IMR-90 (cell line): ENCODE measurements around the gene KCNN4. TPM values are rescaled to one million over a fixed set of nuclear protein-coding genes. Genes with fewer than 3 reads are reported as not detected.

Experiments
- ATAC-seq: fragments of 200-7000 bp; cut with Tn5 transposase; 2 replicates; pipeline ENCODE4 v1.9.1; 2020; ENCODE audit warnings: low read depth, mild to moderate bottlenecking, moderate library complexity
- BruUV-seq: library from RNA; stranded (reverse); fragments of 400-500 nt; replicated peaks from 2 replicates; lab custom pipeline; 2021; lab: Mats Ljungman, UMichigan
- CTCF ChIA-PET: fragments of 300-600 bp; formaldehyde crosslinking; extraction: SDS; loops from one replicate; lab custom pipeline; 2021; ENCODE audit warnings: antibody characterized with exemption; lab: Yijun Ruan, JAX
- POLR2A ChIA-PET: fragments of 300-600 bp; sonication (Branson Sonifier 250); formaldehyde crosslinking; loops from one replicate; lab custom pipeline; 2022; ENCODE audit warnings: antibody characterized with exemption; ENCODE audit not compliant: unreplicated experiment; lab: Charles Lee
- DNase-seq: peaks from one replicate; pipeline ENCODE4 v3.0.0; 2013
- H2AFZ ChIP-seq: replicated peaks from 2 replicates; pipeline ENCODE3; 2013; ENCODE audit warnings: low read length, mild to moderate bottlenecking; ENCODE audit not compliant: poor library complexity
- H2AK5ac ChIP-seq: 2 replicates; pipeline ENCODE4 v1.6.1; 2013; ENCODE audit warnings: low read depth, low read length, inconsistent platforms
- H2AK9ac ChIP-seq: replicated peaks from 2 replicates; pipeline ENCODE3; 2013; ENCODE audit warnings: mild to moderate bottlenecking, low read depth, low read length, moderate library complexity; ENCODE audit not compliant: poor library complexity
- H2BK120ac ChIP-seq: 2 replicates; pipeline ENCODE4 v1.6.1; 2013; ENCODE audit warnings: low read depth, low read length, inconsistent platforms
- H2BK15ac ChIP-seq: 3 replicates; pipeline ENCODE4 v1.6.1; 2013; ENCODE audit warnings: low read depth, low read length, inconsistent platforms
- H2BK20ac ChIP-seq: 2 replicates; pipeline ENCODE4 v1.6.1; 2013; ENCODE audit warnings: low read depth, mild to moderate bottlenecking, inconsistent platforms, low read length, moderate library complexity
- H2BK5ac ChIP-seq: 2 replicates; pipeline ENCODE4 v1.6.1; 2013; ENCODE audit warnings: mild to moderate bottlenecking, low read depth, low read length, inconsistent platforms; ENCODE audit not compliant: poor library complexity, severe bottlenecking
- H3K14ac ChIP-seq: replicated peaks from 2 replicates; pipeline ENCODE4 v1.6.1; 2013; ENCODE audit warnings: low read depth, low read length, inconsistent platforms
- H3K18ac ChIP-seq: 2 replicates; pipeline ENCODE4 v1.6.1; 2013; ENCODE audit warnings: low read depth, low read length, control low read depth
- H3K23ac ChIP-seq: 2 replicates; pipeline ENCODE4 v1.6.1; 2013; ENCODE audit warnings: low read depth, low read length, inconsistent platforms
- H3K27ac ChIP-seq: 2 replicates; pipeline ENCODE4 v1.5.1; 2013; ENCODE audit warnings: mild to moderate bottlenecking, control low read depth, low read length; ENCODE audit not compliant: insufficient read depth
- H3K27me3 ChIP-seq: 2 replicates; pipeline ENCODE4 v1.6.1; 2013; ENCODE audit warnings: low read length; ENCODE audit not compliant: control insufficient read depth, insufficient read depth
- H3K36me3 ChIP-seq: 2 replicates; pipeline ENCODE4 v1.6.1; 2013; ENCODE audit warnings: low read length, mixed read lengths; ENCODE audit not compliant: control insufficient read depth, insufficient read depth
- H3K4ac ChIP-seq: 2 replicates; pipeline ENCODE4 v1.6.1; 2013; ENCODE audit warnings: low read depth, low read length, inconsistent platforms
- H3K4me1 ChIP-seq: 2 replicates; pipeline ENCODE4 v1.6.1; 2013; ENCODE audit warnings: low read length, mixed read lengths; ENCODE audit not compliant: control insufficient read depth, insufficient read depth
- H3K4me2 ChIP-seq: 2 replicates; pipeline ENCODE4 v1.6.1; 2013; ENCODE audit warnings: low read depth, mild to moderate bottlenecking, control low read depth, low read length, moderate library complexity
- H3K4me3 ChIP-seq: 2 replicates; pipeline ENCODE4 v1.5.1; 2013; ENCODE audit warnings: low read depth, mild to moderate bottlenecking, control low read depth, low read length, moderate library complexity; ENCODE audit not compliant: insufficient read depth
- H3K56ac ChIP-seq: 2 replicates; pipeline ENCODE4 v1.6.1; 2013; ENCODE audit warnings: low read length, inconsistent platforms; ENCODE audit not compliant: insufficient read depth; ENCODE audit errors: extremely low read depth
- H3K79me1 ChIP-seq, 2 experiments: 2 replicates each; pipeline ENCODE4 v1.6.1; 2013; ENCODE audit warnings: low read length in 2 of 2, inconsistent platforms in 1 of 2, low read depth in 1 of 2
- H3K9ac ChIP-seq: 2 replicates; pipeline ENCODE4 v1.6.1; 2013; ENCODE audit warnings: low read depth, low read length, control low read depth
- H3K9me1 ChIP-seq: 2 replicates; pipeline ENCODE4 v1.6.1; 2013; ENCODE audit warnings: low read length, inconsistent platforms; ENCODE audit not compliant: insufficient read depth
- H3K9me3 ChIP-seq: 2 replicates; pipeline ENCODE4 v1.6.1; 2013; ENCODE audit warnings: low read length; ENCODE audit not compliant: control insufficient read depth, insufficient read depth
- H4K20me1 ChIP-seq: 2 replicates; pipeline ENCODE4 v1.6.1; 2013; ENCODE audit warnings: low read length, inconsistent platforms; ENCODE audit not compliant: insufficient read depth
- H4K5ac ChIP-seq: 2 replicates; pipeline ENCODE4 v1.6.1; 2013; ENCODE audit warnings: mild to moderate bottlenecking, low read depth, low read length, control low read depth
- H4K8ac ChIP-seq, 2 experiments: 2 replicates each; pipeline ENCODE4 v1.6.1; 2013; ENCODE audit warnings: low read depth in 2 of 2, low read length in 2 of 2, control low read depth in 1 of 2, inconsistent platforms in 1 of 2
- H4K91ac ChIP-seq: 2 replicates; pipeline ENCODE4 v1.6.1; 2013; ENCODE audit warnings: low read depth, low read length, inconsistent platforms; ENCODE audit not compliant: insufficient read depth
- CHD1 ChIP-seq: IDR thresholded peaks from 2 replicates; pipeline ENCODE4 v1.6.1; 2012; ENCODE audit warnings: low read depth, low read length, improper control_type of control experiment
- MAZ ChIP-seq: IDR thresholded peaks from 2 replicates; pipeline ENCODE4 v1.6.1; 2012; ENCODE audit warnings: low read depth, mild to moderate bottlenecking, low read length, improper control_type of control experiment, moderate library complexity, borderline replicate concordance
- MXI1 ChIP-seq: IDR thresholded peaks from 2 replicates; pipeline ENCODE4 v1.6.1; 2012; ENCODE audit warnings: low read depth, mild to moderate bottlenecking, low read length, moderate library complexity, borderline replicate concordance
- WGBS, 2 experiments: methylation state at CpG; one replicate each; pipeline versions ENCODE4 v1.1.5 to v1.1.7; 2013; ENCODE audit warnings: missing lambda C conversion rate in 2 of 2; ENCODE audit not compliant: insufficient read length in 1 of 2; ENCODE audit errors: extremely low coverage in 2 of 2; 5-methylcytosine and 5-hydroxymethylcytosine counted together
- dilution Hi-C: fragments of 300-500 bp; cut with HindIII; formaldehyde crosslinking; loops from one replicate; pipeline ENCODE4 v1.14.3; 2018; ENCODE audit warnings: low sequenced_read_pairs; ENCODE audit not compliant: unreplicated experiment
- in situ Hi-C: fragments of 300-500 bp; cut with MboI; formaldehyde crosslinking; loops from 3 replicates; pipeline ENCODE4 v1.14.3; 2019; ENCODE audit warnings: low sequenced_read_pairs, inconsistent platforms, mixed read lengths
- intact Hi-C: fragments of 100-400 bp; cut with micrococcal nuclease; formaldehyde crosslinking; loops from 2 replicates; pipeline ENCODE4 v1.10.0; 2022
- polyA plus RNA-seq, 3 experiments: library from polyadenylated mRNA; depleted of rRNA; stranded (reverse); fragments of >200 nt; gene quantifications; 2 replicates each; pipeline ENCODE4 v1.2.3, GENCODE V29; 2012; ENCODE audit warnings: low replicate concordance in 1 of 3
- total RNA-seq: library from RNA; depleted of rRNA; stranded (reverse); fragments of >200 nt; gene quantifications from 2 replicates; pipeline ENCODE4 v1.2.3, GENCODE V29; 2012

The KCNN4 gene
- total and polyA plus RNA-seq, 2 of the 4 experiments (the other 2 are of a cell fraction): 0.54 to 0.99 TPM

DNA sequence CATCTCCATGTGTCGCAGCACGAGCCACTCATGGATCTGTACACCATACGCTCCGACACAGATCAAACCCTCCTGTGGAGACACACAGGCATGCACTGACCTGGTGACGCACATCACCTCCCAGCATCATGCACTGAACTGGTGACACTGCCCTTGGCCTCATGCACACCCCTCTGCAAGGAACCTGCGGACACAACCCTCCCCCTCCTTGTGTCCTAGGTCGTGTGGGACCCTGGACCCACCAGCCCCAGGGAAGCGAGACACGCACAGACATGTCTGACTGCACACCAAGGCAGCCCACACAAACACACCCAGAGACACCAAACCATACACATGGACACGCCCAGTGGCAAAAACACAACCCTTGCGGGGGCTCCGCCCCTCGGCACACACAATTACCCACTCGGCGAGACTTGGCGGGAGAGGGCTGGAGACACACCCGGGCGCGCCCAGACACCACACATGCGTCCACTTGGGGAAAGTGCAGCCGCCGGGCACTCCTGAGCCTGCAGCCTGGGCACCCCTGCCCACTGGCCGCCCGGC, 2.0 kb upstream of the KCNN4 start:
- Histone ChIP-seq H2BK20ac (peak overlapping the region; percentile 64), H4K8ac (peak overlapping the region in 1 of 2 experiments; percentile 58; a peak in 1 of 4 replicates), H3K18ac (no peak overlapping the region), H3K4me1 (peaks cover 12% of the 10 kb centered on the region), H3K56ac (no peak overlapping the region), H2AK9ac (peak overlapping the region; percentile 88), H2BK15ac (0 out of 3 replicates have a peak overlapping the region, but pooled peaks have one; percentile 3), H3K9me1 (peaks cover 8% of the 10 kb centered on the region), H3K4me2 (no peak overlapping the region), H3K36me3 (no peaks in the 10 kb centered on the region), H3K4ac (peak overlapping the region; percentile 24; the same call in 1 of the 2 replicates), H3K79me1 (no peaks in the 10 kb centered on the region), H3K27me3 (no peaks in the 10 kb centered on the region), H3K23ac (no peak overlapping the region), H4K5ac (no peak overlapping the region), H2BK120ac (peak overlapping the region; percentile 60; the same call in 1 of the 2 replicates), H2AFZ (peak overlapping the region; percentile 69), H3K9me3 (no peaks in the 10 kb centered on the region), H2BK5ac (peak overlapping the region; percentile 44), H3K9ac (no peak overlapping the region), H4K91ac (no peak overlapping the region; the same call in 1 of the 2 replicates), H4K20me1 (no peaks in the 10 kb centered on the region), H3K4me3 (no peak overlapping the region), H2AK5ac (peak overlapping the region; percentile 52; the same call in 1 of the 2 replicates), H3K14ac (0 out of 2 replicates have a peak overlapping the region, but pooled peaks have one; percentile 45), H3K27ac (no peak overlapping the region)
- ChIA-PET CTCF (no interaction called here), POLR2A (no interaction called here)
- ATAC-seq (no peak), DNase-seq (no peak)
- intact Hi-C loops: no loop called here
- no TSS peak for BruUV-seq
- WGBS, 2 experiments: 100% methylated on average over 2 of the region's 24 CpGs; no CpG with 5 or more reads in 1 of the 2 experiments
- in situ Hi-C loops: loop anchor here (5.0 kb wide), 1 partner anchor 35 kb away; no protein-coding TSS in a partner anchor
- dilution Hi-C loops: no loop called here
- TF ChIP-seq MAZ (no peak), MXI1 (no peak), CHD1 (no peak)
